SW 1271 (cell line): ENCODE data around the gene UBXN11.

ENCODE experiments used
- DNase-seq, 2 experiments: peaks; one replicate each; lab custom pipeline; 2025; lab: John Stamatoyannopoulos, UW

Gene UBXN11

GRCh38 chr1:26286064-26286416 is 20.4 kb downstream of the UBXN11 start:
- DNase-seq, result no peak

GRCh38 chr1:26285366-26286063 is 20.9 kb downstream of the UBXN11 start:
- DNase-seq, result peak in 1 of 2 experiments; percentile 15

- peak; percentile 82 to 83 for DNase-seq
Observed at GRCh38 chr1:26284597-26285347, 21.7 kb downstream of the UBXN11 start.

- no peak for DNase-seq
Observed at GRCh38 chr1:26283871-26284596, 22.4 kb downstream of the UBXN11 start.

GRCh38 chr1:26283279-26283853 is 23.1 kb downstream of the UBXN11 start:
- no peak for DNase-seq

- no peak for DNase-seq
Observed at GRCh38 chr1:26282401-26282918, 24.0 kb downstream of the UBXN11 start.

- no peak for DNase-seq
Observed at GRCh38 chr1:26281971-26282370, 24.5 kb downstream of the UBXN11 start.

- no peak for DNase-seq
Observed at GRCh38 chr1:26281091-26281958, 25.1 kb downstream of the UBXN11 start.

GRCh38 chr1:26280333-26281042 is 25.9 kb downstream of the UBXN11 start:
- DNase-seq, result peak in 1 of 2 experiments; percentile 17

- peak; percentile 32 to 69 for DNase-seq
Observed at GRCh38 chr1:26279456-26280332, 26.7 kb downstream of the UBXN11 start, which contains the start of gene SH3BGRL3. Gene SH3BGRL3 (plus strand): TSS chr1:26280086. CDS start chr1:26280156, 70 bp downstream.

- DNase-seq, result peak in 1 of 2 experiments; percentile 14
Observed at GRCh38 chr1:26278724-26279455, 27.5 kb downstream of the UBXN11 start.

- DNase-seq, result no peak
Observed at GRCh38 chr1:26278303-26278702, 28.1 kb downstream of the UBXN11 start.

GRCh38 chr1:26277719-26278118 is 28.7 kb downstream of the UBXN11 start:
- no peak for DNase-seq

- no peak for DNase-seq
Observed at GRCh38 chr1:26277261-26277661, 29.2 kb downstream of the UBXN11 start.

GRCh38 chr1:26276432-26276838 is 30.0 kb downstream of the UBXN11 start:
- DNase-seq, result no peak

GRCh38 chr1:26275580-26276431 is 30.6 kb downstream of the UBXN11 start:
- peak; percentile 18 to 61 for DNase-seq

- DNase-seq, result no peak
Observed at GRCh38 chr1:26274801-26275425, 31.5 kb downstream of the UBXN11 start.
